ENCODE results near the gene LRRC63. TPM values are rescaled to one million over a fixed set of nuclear protein-coding genes. Genes with fewer than 3 reads are reported as not detected.

The LRRC63 gene
- total and polyA plus RNA-seq, 2 donors (not counting 3 experiments of a cell fraction or from before 2014, with no cell fraction given): 0.04 TPM; not detected in 1

GRCh38 chr13:46311217-46311616 lies 99.5 kb downstream of the LRRC63 start:
- no TSS peak for BruUV-seq (replicated peaks)
- FAIRE-seq: no peak
- CTCF ChIA-PET: interaction anchor here (1.4 kb wide), 1 partner anchor 11 kb away, joined by 6 read pairs; no protein-coding TSS in a partner anchor

More at GRCh38 chr13:46311217-46311616, 99.5 kb downstream of the LRRC63 start:
- Histone ChIP-seq H2AFZ (ENCODE audit: low read depth, low read length) (no peak overlapping the region), H3K36me3 (ENCODE audit: control insufficient read depth in 2 of 2, extremely low read depth in 1 of 2, insufficient read depth in 2 of 2, low read length in 2 of 2) (no peaks in the 10 kb centered on the region), H3K9ac (replicated peaks; ENCODE audit: extremely low read depth, insufficient read depth, low read length) (no peak overlapping the region), H3K27ac (ENCODE audit: insufficient read depth, low read depth, low read length) (no peak overlapping the region), H3K79me2 (ENCODE audit: control insufficient read depth, insufficient read depth, low read length) (no peaks in the 10 kb centered on the region), H4K20me1 (replicated peaks; ENCODE audit: control insufficient read depth, extremely low read depth, insufficient read depth, low read length) (no peaks in the 10 kb centered on the region), H3K4me3 (replicated peaks in 1 of 3; ENCODE audit: insufficient read depth in 1 of 3, low read depth in 1 of 3, low read length in 3 of 3) (no peak overlapping the region), H3K27me3 (ENCODE audit: control insufficient read depth in 2 of 2, insufficient read depth in 2 of 2, low read length in 2 of 2) (no peaks in the 10 kb centered on the region), H3K4me1 (ENCODE audit: control insufficient read depth, extremely low read depth, insufficient read depth, low read length) (no peaks in the 10 kb centered on the region), H3K4me2 (ENCODE audit: insufficient read depth, low read length) (no peak overlapping the region), H3K9me1 (replicated peaks; ENCODE audit: control insufficient read depth, extremely low read depth, insufficient read depth, low read length) (no peaks in the 10 kb centered on the region), H3K9me3 (replicated peaks; ENCODE audit: control insufficient read depth, insufficient read depth, low read length) (no peaks in the 10 kb centered on the region)
- no peak for DNase-seq (ENCODE audit: low read depth, low spot score)
- TF ChIP-seq EZH2 (IDR thresholded peaks at IDR 0.05; ENCODE audit: borderline replicate concordance, low read depth, low read length, severe bottlenecking) (no peak), GATA2 (IDR thresholded peaks at IDR 0.05; ENCODE audit: insufficient read depth, insufficient read length, low read depth, low read length) (no peak), POLR2A (IDR thresholded peaks at IDR 0.05; ENCODE audit: low read depth, low read length) (no peak), FOS (IDR thresholded peaks at IDR 0.05; ENCODE audit: borderline replicate concordance, insufficient read depth, low read length) (no peak), CTCF (IDR thresholded peaks at IDR 0.05; ENCODE audit: extremely low read depth in 1 of 2, insufficient read depth in 1 of 2, low read depth in 1 of 2, low read length in 2 of 2) (no peak), JUN (IDR thresholded peaks at IDR 0.05; ENCODE audit: borderline replicate concordance, insufficient read depth, insufficient read length, low read depth) (no peak), MAX (IDR thresholded peaks at IDR 0.05; ENCODE audit: insufficient read depth, insufficient read length) (no peak), POLR2AphosphoS5 (IDR thresholded peaks at IDR 0.05; ENCODE audit: insufficient read depth, low read depth, low read length) (no peak), MYC (IDR thresholded peaks at IDR 0.05; ENCODE audit: low read depth, low read length) (no peak)
- POLR2A ChIA-PET: no interaction called here
- intact Hi-C loops (cut with micrococcal nuclease) (loop anchor here (2.0 kb wide), 1 partner anchor 14 kb away; no protein-coding TSS in a partner anchor), dilution Hi-C loops (cut with MboI; ENCODE audit: extremely low pct_ligation_motif_present, low sequenced_read_pairs) (no loop called here)
